Umbilical cord (tissue), 2 donors: ENCODE results near the gene IL2RA. TPM values are rescaled to one million over a fixed set of nuclear protein-coding genes. Genes with fewer than 3 reads are reported as not detected.
A peak's percentile ranks its signal among the peaks of the same experiment; 100 is the strongest.

Experiments used
- DNase-seq: peaks from one replicate; pipeline ENCODE4 v3.0.0-alpha.2; 2015; ENCODE audit warnings: low spot score
- total RNA-seq: library from RNA; depleted of rRNA; stranded (reverse); fragments of >200 nt; gene quantifications from one replicate; pipeline ENCODE4 v1.2.3, GENCODE V29; 2014; ENCODE audit warnings: low replicate concordance; ENCODE audit not compliant: insufficient read depth

The IL2RA gene
- total RNA-seq, 1 donor from 2014 or later, result 5.1 TPM

- DNase-seq, result no peak
These were observed 22.0 kb downstream of the IL2RA start for GRCh38 chr10:6040205-6040604.

- DNase-seq, result no peak
These were observed 22.5 kb downstream of the IL2RA start for GRCh38 chr10:6039711-6040110.

- no peak for DNase-seq
These were observed 24.0 kb downstream of the IL2RA start for GRCh38 chr10:6038071-6038631.

- DNase-seq, result no peak
These were observed 24.7 kb downstream of the IL2RA start for GRCh38 chr10:6037422-6037821.

GRCh38 chr10:6036861-6037321 lies 25.3 kb downstream of the IL2RA start:
- DNase-seq, result no peak

- DNase-seq, result no peak
These were observed 26.1 kb downstream of the IL2RA start for GRCh38 chr10:6035931-6036575.

GRCh38 chr10:6035101-6035834 lies 26.9 kb downstream of the IL2RA start:
- DNase-seq, result no peak

GRCh38 chr10:6034371-6034770 lies 27.8 kb downstream of the IL2RA start:
- no peak for DNase-seq

- no peak for DNase-seq
These were observed 28.2 kb downstream of the IL2RA start for GRCh38 chr10:6033954-6034353.

- DNase-seq, result no peak
These were observed 31.2 kb downstream of the IL2RA start for GRCh38 chr10:6030940-6031339.

GRCh38 chr10:6030217-6030616 lies 31.9 kb downstream of the IL2RA start:
- DNase-seq, result no peak

- DNase-seq, result no peak
These were observed 34.2 kb downstream of the IL2RA start for GRCh38 chr10:6027929-6028328.

- DNase-seq, result no peak
These were observed 36.4 kb downstream of the IL2RA start for GRCh38 chr10:6025683-6026255.

- no peak for DNase-seq
These were observed 37.9 kb downstream of the IL2RA start for GRCh38 chr10:6024334-6024682.

- no peak for DNase-seq
These were observed 38.4 kb downstream of the IL2RA start for GRCh38 chr10:6023661-6024333.

GRCh38 chr10:6022660-6023059 lies 39.5 kb downstream of the IL2RA start:
- DNase-seq, result no peak

- peak; percentile 18 for DNase-seq
These were observed 41.3 kb downstream of the IL2RA start for GRCh38 chr10:6020826-6021225.

GRCh38 chr10:6019796-6020195 lies 42.4 kb downstream of the IL2RA start:
- DNase-seq, result no peak

- no peak for DNase-seq
These were observed 43.0 kb downstream of the IL2RA start for GRCh38 chr10:6019010-6019782.

- no peak for DNase-seq
These were observed 43.7 kb downstream of the IL2RA start for GRCh38 chr10:6018422-6018821.

- DNase-seq, result no peak
These were observed 44.3 kb downstream of the IL2RA start for GRCh38 chr10:6017781-6018354.
